Stomach (tissue), 9 donors: Measurements from ENCODE around the gene SORCS2. TPM values are rescaled to one million over a fixed set of nuclear protein-coding genes. Genes with fewer than 3 reads are reported as not detected.

Experiments
- DNase-seq, 2 donors: peaks; one replicate each; pipeline versions ENCODE4 v3.0.0 to v3.0.0-alpha.2; 2013 to 2019
- H3K27ac ChIP-seq, 5 donors: fragments of 200-600 bp in 4 of 5; sonication (generic) in 4 of 5; one replicate each; pipeline ENCODE4 v1.5.1; 2013 to 2019; ENCODE audit warnings: mild to moderate bottlenecking in 1 of 5, moderate library complexity in 1 of 5
- H3K27me3 ChIP-seq, 3 donors: fragments of 200-600 bp; sonication (generic); one replicate each; pipeline ENCODE4 v1.5.1; 2017 to 2019; ENCODE audit warnings: mixed run types in 1 of 3
- H3K36me3 ChIP-seq, 4 donors: fragments of 200-600 bp; sonication (generic); 1 replicate in 3 of 4; 2 replicates in 1 of 4; pipeline ENCODE4 v1.5.1; 2016 to 2019
- H3K4me1 ChIP-seq, 4 donors: fragments of 200-600 bp; sonication (generic); one replicate each; pipeline ENCODE4 v1.5.1; 2016 to 2019
- H3K4me3 ChIP-seq, 4 donors: fragments of 200-600 bp; sonication (generic) in 3 of 4; one replicate each; pipeline ENCODE4 v1.5.1; 2016 to 2019; ENCODE audit warnings: mild to moderate bottlenecking in 1 of 4
- H3K9me3 ChIP-seq, 4 donors: fragments of 200-600 bp; sonication (generic); one replicate each; pipeline ENCODE4 v1.5.1; 2016 to 2019
- CTCF ChIP-seq, 7 experiments: fragments of 450-650 bp in 4 of 7; fragments of 200-600 bp in 3 of 7; sonication (generic) in 3 of 7; IDR thresholded peaks; one replicate each; pipeline ENCODE4 v1.5.1; 2016 to 2019; ENCODE audit warnings: antibody characterized with exemption in 7 of 7, control low read depth in 2 of 7, mild to moderate bottlenecking in 1 of 7
- EP300 ChIP-seq: sonication (generic); formaldehyde crosslinking; IDR thresholded peaks from one replicate; pipeline ENCODE4 v1.6.1; 2017; ENCODE audit warnings: antibody characterized with exemption
- POLR2A ChIP-seq, 4 donors: fragments of 450-650 bp; IDR thresholded peaks; one replicate each; pipeline ENCODE4 v1.6.1; 2016; ENCODE audit warnings: antibody characterized with exemption in 4 of 4, control low read depth in 2 of 4, mild to moderate bottlenecking in 1 of 4, moderate library complexity in 1 of 4
- POLR2AphosphoS5 ChIP-seq, 3 donors: sonication (generic); formaldehyde crosslinking; IDR thresholded peaks; one replicate each; pipeline ENCODE4 v1.6.1; 2016; ENCODE audit warnings: antibody characterized with exemption in 3 of 3
- WGBS, 5 donors: extraction: QIAGEN DNeasy Blood & Tissue Kit in 3 of 5; methylation state at CpG; one replicate each; pipeline versions ENCODE4 v1.1.5 to v1.1.7; 2013 to 2018; 5-methylcytosine and 5-hydroxymethylcytosine counted together
- intact Hi-C: fragments of 100-400 bp; cut with DNase I; formaldehyde crosslinking; loops from one replicate; pipeline ENCODE4 v1.15.1; 2023; ENCODE audit warnings: low total_unique reads
- polyA plus RNA-seq, 3 donors: library from polyadenylated mRNA; stranded (reverse); fragments of 200-250 nt; gene quantifications; one replicate each; pipeline ENCODE4 v1.2.3, GENCODE V29; 2013
- total RNA-seq, 5 donors: library from RNA; depleted of rRNA; stranded (reverse); fragments of >200 nt; gene quantifications; one replicate each; pipeline versions ENCODE4 v1.1.0 to v1.2.3, GENCODE V29; 2014 to 2016
- donor health status: healthy with polysubstance abuse.
- donor health status: Bipolar disorder and iron deficiency.
- donor health status: healthy.

The SORCS2 gene
- total and polyA plus RNA-seq, 8 donors, result under 0.01 to 13.0 (median 0.50) TPM; not detected in 1

GRCh38 chr4:7766661-7767345 is 574.5 kb downstream of the SORCS2 start:
- no peak overlapping the region for H3K4me3 ChIP-seq
- no peak overlapping the region for H3K27ac ChIP-seq
- 81 to 88% (median 86%) methylated on average over 15 to 23 of the region's 23 CpGs for WGBS, 5 donors
- no peaks in the 10 kb centered on the region for H3K27me3 ChIP-seq
- intact Hi-C loops, result loop anchor here (5.0 kb wide), 1 partner anchor 35 kb away; no protein-coding TSS in a partner anchor
- H3K36me3 ChIP-seq, result peaks cover 32 to 99% (median 93%) of the 10 kb centered on the region in 4 donors
- TF ChIP-seq POLR2A (IDR thresholded peaks at IDR 0.05), result no peak
- no peak for TF ChIP-seq POLR2AphosphoS5 (IDR thresholded peaks at IDR 0.05)
- no peak for TF ChIP-seq CTCF (IDR thresholded peaks at IDR 0.05)
- no peak for TF ChIP-seq EP300
- H3K9me3 ChIP-seq, result no peaks in the 10 kb centered on the region
- H3K4me1 ChIP-seq, result peaks cover 0 to 4% (median 0%) of the 10 kb centered on the region in 4 donors
- no peak for DNase-seq

DNA sequence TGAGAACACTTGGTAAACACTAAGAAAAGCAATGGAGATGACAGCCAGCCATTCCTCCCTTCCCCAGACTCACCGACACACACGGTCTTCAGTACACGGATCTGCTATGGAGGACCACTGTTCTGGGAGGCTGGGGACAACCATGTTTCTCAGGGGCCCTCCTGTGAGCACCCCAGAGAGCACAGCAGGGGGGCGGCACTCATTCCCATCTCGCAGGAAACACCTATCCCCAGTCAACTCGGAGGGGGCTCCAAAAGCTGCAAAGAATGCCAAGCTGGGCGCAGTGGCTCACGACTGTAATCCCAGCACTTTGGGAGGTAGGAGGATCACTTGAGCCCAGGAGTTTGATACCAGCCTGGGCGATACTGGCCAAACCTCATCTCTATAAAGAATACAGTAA is 575.2 kb downstream of the SORCS2 start:
- TF ChIP-seq POLR2AphosphoS5 (IDR thresholded peaks at IDR 0.05) (no peak), POLR2A (IDR thresholded peaks at IDR 0.05) (no peak), EP300 (no peak), CTCF (IDR thresholded peaks at IDR 0.05) (no peak)
- intact Hi-C loops, result loop anchor here (5.0 kb wide), 1 partner anchor 35 kb away; no protein-coding TSS in a partner anchor
- Histone ChIP-seq H3K4me1 (peaks cover 0 to 11% (median 2%) of the 10 kb centered on the region in 4 donors), H3K27me3 (no peaks in the 10 kb centered on the region), H3K36me3 (peaks cover 32 to 99% (median 94%) of the 10 kb centered on the region in 4 donors), H3K4me3 (no peak overlapping the region), H3K9me3 (no peaks in the 10 kb centered on the region), H3K27ac (no peak overlapping the region)
- DNase-seq, result no peak
- WGBS, 5 donors, result 70 to 85% (median 83%) methylated on average over 9 of the region's 9 CpGs

DNA sequence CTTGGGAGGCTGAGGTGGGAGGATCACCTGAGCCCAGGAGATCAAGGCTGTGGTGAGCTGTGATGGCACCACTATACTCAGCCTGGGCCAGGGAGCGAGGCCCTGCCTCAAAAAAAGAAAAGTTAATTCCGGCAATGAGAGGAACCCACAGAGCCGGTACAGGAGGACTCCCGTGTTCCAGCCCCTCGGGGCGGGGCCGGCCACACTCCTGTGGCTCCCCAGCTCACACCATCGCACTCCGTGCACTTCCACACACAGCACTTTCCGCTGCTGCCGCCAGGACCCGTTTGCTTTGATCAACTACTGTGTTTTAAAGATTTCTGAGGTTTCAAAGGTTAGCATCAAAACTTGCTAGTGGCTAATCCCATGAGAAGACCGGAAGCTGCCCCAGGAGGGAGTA is 575.6 kb downstream of the SORCS2 start:
- WGBS, 5 donors, result 86 to 93% (median 91%) methylated on average over 11 to 13 of the region's 13 CpGs

GRCh38 chr4:7768736-7769135 is 576.4 kb downstream of the SORCS2 start:
- no peak overlapping the region for H3K27ac ChIP-seq
- peaks cover 29 to 99% (median 94%) of the 10 kb centered on the region in 4 donors for H3K36me3 ChIP-seq

More for the DNA sequence above, 575.6 kb downstream of the SORCS2 start:
- H3K27ac ChIP-seq, result no peak overlapping the region
- H3K36me3 ChIP-seq, result peaks cover 29 to 99% (median 94%) of the 10 kb centered on the region in 4 donors
- no peak overlapping the region for H3K4me3 ChIP-seq
- DNase-seq, result no peak
- no peaks in the 10 kb centered on the region for H3K9me3 ChIP-seq
- TF ChIP-seq POLR2AphosphoS5 (IDR thresholded peaks at IDR 0.05) (no peak), EP300 (no peak), POLR2A (IDR thresholded peaks at IDR 0.05) (no peak), CTCF (IDR thresholded peaks at IDR 0.05) (no peak)
- no peaks in the 10 kb centered on the region for H3K27me3 ChIP-seq
- intact Hi-C loops, result loop anchor here (5.0 kb wide), 1 partner anchor 34 kb away; no protein-coding TSS in a partner anchor
- peaks cover 0 to 13% (median 4%) of the 10 kb centered on the region in 4 donors for H3K4me1 ChIP-seq

More at GRCh38 chr4:7768736-7769135, 576.4 kb downstream of the SORCS2 start:
- DNase-seq, result no peak
- Histone ChIP-seq H3K27me3 (no peaks in the 10 kb centered on the region), H3K9me3 (no peaks in the 10 kb centered on the region), H3K4me3 (no peak overlapping the region), H3K4me1 (peaks cover 0 to 18% (median 5%) of the 10 kb centered on the region in 4 donors)
- 85 to 97% (median 96%) methylated on average over 10 to 16 of the region's 16 CpGs for WGBS, 5 donors
- intact Hi-C loops, result loop anchor here (5.0 kb wide), 1 partner anchor 34 kb away; no protein-coding TSS in a partner anchor
- TF ChIP-seq EP300, result no peak
- no peak for TF ChIP-seq POLR2A (IDR thresholded peaks at IDR 0.05)
- no peak for TF ChIP-seq POLR2AphosphoS5 (IDR thresholded peaks at IDR 0.05)
- no peak for TF ChIP-seq CTCF (IDR thresholded peaks at IDR 0.05)
